ENCODE data around the gene SAPCD2.
A peak's percentile ranks its signal among the peaks of the same experiment; 100 is the strongest.

Gene SAPCD2

DNA sequence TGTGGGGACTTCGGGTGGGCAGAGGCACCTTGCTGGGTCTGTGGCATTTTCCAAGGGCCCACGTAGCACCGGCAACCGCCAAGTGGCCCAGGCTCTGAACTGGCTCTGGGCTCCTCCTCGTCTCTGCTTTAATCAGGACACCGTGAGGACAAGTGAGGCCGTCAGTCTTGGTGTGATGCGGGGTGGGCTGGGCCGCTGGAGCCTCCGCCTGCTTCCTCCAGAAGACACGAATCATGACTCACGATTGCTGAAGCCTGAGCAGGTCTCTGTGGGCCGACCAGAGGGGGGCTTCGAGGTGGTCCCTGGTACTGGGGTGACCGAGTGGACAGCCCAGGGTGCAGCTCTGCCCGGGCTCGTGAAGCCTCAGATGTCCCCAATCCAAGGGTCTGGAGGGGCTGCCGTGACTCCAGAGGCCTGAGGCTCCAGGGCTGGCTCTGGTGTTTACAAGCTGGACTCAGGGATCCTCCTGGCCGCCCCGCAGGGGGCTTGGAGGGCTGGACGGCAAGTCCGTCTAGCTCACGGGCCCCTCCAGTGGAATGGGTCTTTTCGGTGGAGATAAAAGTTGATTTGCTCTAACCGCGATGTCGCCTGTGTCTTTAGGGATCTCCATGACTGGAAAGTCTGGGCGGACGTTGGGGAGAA is 38.4 kb upstream of the SAPCD2 start:
- no peak for DNase-seq (ENCODE audit: low read depth)
- H3K4me3 ChIP-seq (ENCODE audit: low read depth, low read length) = no peak overlapping the region

GRCh38 chr9:137107982-137108381 is 37.6 kb upstream of the SAPCD2 start:
- DNase-seq (ENCODE audit: low read depth) = no peak
- H3K4me3 ChIP-seq (ENCODE audit: low read depth, low read length) = no peak overlapping the region

- DNase-seq (ENCODE audit: low read depth) = no peak
- no peak overlapping the region for H3K4me3 ChIP-seq (ENCODE audit: low read depth, low read length)
These were observed 37.1 kb upstream of the SAPCD2 start for GRCh38 chr9:137107312-137107921.

DNA sequence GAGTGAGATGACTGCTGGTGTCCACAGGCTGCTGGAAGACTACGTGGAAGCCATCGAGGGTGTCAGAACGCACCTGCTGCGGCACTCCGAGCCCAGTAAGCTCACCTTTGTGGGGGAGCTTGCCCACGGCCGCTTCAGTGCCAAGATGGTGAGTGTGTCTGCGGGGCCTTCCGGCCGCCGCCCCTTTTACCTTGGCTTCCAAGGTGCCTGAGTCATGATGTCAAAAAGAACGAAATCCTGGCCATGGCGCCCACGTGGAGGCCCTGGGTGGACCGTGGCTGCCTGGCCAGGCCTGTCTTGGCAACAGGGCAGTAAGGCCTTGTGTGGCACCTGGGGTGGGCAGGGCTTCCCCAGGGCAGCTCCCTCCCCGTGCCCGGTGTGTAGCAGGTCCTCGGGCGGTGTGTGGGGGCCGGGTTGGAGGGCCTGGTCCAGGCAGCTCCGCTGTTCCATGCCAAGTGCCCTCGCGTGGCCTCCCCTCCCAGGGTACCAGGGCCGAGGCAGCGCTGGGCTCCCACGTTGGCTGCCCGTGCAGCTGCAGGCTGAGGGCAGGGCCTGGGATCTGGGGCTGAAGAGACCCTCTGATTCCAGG is 36.4 kb upstream of the SAPCD2 start:
- no peak for DNase-seq (ENCODE audit: low read depth)
- no peak overlapping the region for H3K4me3 ChIP-seq (ENCODE audit: low read depth, low read length)

- no peak overlapping the region for H3K4me3 ChIP-seq (ENCODE audit: low read depth, low read length)
- no peak for DNase-seq (ENCODE audit: low read depth)
These were observed 35.7 kb upstream of the SAPCD2 start for GRCh38 chr9:137105814-137106661.

DNA sequence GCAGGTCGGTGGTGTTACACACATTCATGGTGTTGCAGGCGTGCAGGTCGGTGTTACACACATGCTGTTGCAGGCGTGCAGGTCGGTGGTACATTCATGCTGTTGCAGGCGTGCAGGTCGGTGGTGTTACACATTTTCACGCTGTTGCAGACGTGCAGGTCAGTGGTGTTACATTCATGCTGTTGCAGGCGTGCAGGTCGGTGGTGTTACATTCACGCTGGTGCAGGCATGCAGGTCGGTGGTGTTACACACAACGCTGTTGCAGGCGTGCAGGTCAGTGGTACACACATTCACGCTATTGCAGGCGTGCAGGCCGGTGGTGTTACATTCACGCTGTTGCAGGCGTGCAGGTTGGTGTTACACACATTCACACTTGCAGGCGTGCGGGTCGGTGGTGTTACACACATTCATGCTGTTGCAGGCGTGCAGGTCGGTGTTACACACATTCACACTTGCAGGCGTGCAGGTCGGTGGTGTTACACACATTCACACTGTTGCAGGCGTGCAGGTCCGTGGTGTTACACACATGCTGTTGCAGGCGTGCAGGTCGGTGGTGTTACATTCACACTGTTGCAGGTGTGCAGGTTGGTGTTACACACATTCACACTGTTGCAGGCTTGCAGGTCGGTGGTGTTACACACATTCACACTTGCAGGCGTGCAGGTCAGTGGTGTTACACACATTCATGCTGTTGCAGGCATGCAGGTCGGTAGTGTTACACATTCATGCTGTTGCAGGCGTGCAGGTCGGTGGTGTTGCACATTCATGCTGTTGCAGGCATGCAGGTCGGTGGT is 33.0 kb upstream of the SAPCD2 start:
- no peak for DNase-seq (ENCODE audit: low read depth)
- H3K4me3 ChIP-seq (ENCODE audit: low read depth, low read length) = no peak overlapping the region

DNA sequence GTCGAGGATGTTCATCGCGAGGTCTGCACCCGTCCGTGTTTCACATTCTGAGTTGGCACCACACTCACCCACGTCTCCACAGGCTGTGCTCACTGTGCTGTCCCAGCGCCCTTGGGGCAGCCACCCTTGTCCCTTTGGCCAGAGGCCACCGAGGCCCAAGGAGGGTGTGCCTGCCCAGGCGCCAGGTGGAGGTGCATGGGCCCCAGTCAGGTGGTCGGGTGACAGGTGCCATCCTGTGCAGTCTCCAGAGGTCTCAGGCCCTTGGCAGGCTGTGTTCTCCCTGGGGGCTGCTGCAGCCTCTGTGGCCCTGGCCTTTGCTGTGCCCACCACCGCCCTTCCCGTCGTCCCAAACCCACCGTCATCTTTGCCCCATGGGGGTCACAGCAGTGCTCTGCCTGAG is 28.9 kb upstream of the SAPCD2 start:
- DNase-seq (ENCODE audit: low read depth) = no peak
- H3K4me3 ChIP-seq (ENCODE audit: low read depth, low read length) = no peak overlapping the region

GRCh38 chr9:137097761-137098462 is 27.6 kb upstream of the SAPCD2 start:
- no peak overlapping the region for H3K4me3 ChIP-seq (ENCODE audit: low read depth, low read length)
- DNase-seq (ENCODE audit: low read depth) = no peak

DNA sequence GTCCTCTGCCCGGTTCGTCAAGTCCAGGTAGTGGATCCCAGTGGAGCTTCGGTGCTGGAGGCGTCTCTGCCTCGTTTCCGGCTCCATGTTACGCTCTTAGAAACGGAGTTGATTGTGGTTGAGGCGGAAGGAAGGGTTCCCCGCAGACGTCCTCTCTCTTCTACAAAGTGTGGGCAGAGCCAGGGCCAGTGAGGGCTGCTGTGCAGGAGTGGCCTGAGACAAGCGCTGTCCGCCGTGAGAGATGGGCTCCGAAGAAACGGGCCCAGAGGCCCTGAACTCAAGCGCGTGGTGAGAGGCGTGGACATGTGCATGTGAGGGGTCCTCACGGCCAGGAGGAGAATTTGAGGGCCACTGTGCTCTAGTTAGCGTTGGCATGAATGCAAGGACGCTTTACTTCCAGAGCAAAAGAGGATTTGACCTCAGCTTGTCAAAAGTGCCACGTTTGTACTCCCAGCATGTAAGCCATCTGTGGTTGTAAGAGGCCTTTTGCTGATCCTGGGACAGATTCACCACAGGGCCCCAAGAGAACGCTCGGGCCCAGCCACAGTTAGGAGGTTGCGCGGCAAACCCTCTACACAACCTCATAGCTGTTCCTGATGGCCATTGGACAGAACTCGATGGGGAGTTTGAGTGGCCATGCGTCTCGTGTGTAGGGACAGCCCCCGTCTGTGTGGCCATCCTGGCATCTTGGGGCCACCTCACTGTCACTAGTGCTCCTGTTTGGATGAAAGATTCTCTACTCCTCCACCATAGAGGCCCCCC is 26.6 kb upstream of the SAPCD2 start:
- H3K4me3 ChIP-seq (ENCODE audit: low read depth, low read length) = no peak overlapping the region
- DNase-seq (ENCODE audit: low read depth) = no peak

- no peak for DNase-seq (ENCODE audit: low read depth)
- no peak overlapping the region for H3K4me3 ChIP-seq (ENCODE audit: low read depth, low read length)
These were observed 25.5 kb upstream of the SAPCD2 start for GRCh38 chr9:137095664-137096517.

GRCh38 chr9:137089232-137089947 is 19.0 kb upstream of the SAPCD2 start:
- no peak for DNase-seq (ENCODE audit: low read depth)
- H3K4me3 ChIP-seq (ENCODE audit: low read depth, low read length) = no peak overlapping the region

DNA sequence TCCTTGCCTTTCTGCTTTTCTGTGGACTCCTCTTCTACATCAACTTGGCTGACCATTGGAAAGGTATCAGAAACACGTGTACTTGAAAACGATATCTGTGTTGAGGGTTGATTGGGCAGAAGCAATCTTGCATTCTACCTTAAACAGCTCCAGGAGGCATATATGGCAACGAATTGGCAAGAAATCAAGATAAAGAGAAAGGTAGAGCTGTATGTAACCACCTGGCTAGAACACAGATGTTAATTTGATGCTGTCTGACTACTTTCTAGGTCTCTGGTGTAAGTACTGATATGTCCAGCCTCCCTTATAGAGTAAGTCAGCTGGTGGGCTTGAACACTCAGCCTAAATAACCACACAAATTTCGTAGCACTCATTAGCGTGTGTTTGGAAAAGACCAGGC is 17.8 kb upstream of the SAPCD2 start:
- H3K4me3 ChIP-seq (ENCODE audit: low read depth, low read length) = no peak overlapping the region

GRCh38 chr9:137087409-137087925 is 17.1 kb upstream of the SAPCD2 start:
- DNase-seq (ENCODE audit: low read depth) = no peak
- peak overlapping the region; percentile 86 for H3K4me3 ChIP-seq (ENCODE audit: low read depth, low read length)

More for the DNA sequence above, 17.8 kb upstream of the SAPCD2 start:
- no peak for DNase-seq (ENCODE audit: low read depth)

DNA sequence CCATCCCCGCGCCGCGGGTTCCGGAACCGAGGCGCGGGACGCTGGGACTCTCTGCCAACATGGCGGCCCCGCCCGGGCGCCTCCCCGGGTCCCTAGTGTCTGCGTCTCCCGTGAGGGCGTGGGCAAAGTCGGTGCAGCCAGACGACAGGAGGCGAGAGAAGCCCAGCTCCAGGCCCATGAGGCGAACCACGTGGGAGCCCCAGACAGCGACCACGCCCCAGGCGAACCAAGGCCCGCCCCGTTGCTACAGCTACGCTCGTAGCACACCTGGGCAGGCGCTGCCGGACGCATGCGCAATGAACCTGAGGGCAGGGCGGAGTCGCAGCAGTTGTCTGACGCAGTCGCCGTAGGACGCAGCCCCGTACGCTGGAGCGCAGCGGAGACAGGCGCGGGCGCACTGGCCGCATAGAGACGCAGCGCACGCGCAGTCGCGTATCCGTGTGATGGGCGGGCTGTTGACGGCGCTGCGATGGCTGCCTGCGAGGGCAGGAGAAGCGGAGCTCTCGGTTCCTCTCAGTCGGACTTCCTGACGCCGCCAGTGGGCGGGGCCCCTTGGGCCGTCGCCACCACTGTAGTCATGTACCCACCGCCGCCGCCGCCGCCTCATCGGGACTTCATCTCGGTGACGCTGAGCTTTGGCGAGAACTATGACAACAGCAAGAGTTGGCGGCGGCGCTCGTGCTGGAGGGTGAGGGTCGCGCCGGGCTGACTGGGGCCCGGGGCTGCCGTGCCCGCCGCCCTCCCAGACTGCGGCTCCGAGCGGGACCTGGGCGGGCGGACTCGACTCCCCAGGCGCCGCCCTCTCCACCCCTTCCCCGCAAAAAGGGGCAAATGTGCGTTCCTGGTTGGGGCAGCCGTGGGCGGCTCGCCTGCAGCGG is 16.4 kb upstream of the SAPCD2 start, which contains the start of gene MAN1B1:
TSS of gene MAN1B1 (plus strand) at position 455 of the 878 bp plus-strand sequence. CDS start at position 470, 15 bp downstream.
- peak; percentile 95 for DNase-seq (ENCODE audit: low read depth)
- peak within 1 kb of the TSS; percentile 86 for H3K4me3 ChIP-seq (ENCODE audit: low read depth, low read length)

DNA sequence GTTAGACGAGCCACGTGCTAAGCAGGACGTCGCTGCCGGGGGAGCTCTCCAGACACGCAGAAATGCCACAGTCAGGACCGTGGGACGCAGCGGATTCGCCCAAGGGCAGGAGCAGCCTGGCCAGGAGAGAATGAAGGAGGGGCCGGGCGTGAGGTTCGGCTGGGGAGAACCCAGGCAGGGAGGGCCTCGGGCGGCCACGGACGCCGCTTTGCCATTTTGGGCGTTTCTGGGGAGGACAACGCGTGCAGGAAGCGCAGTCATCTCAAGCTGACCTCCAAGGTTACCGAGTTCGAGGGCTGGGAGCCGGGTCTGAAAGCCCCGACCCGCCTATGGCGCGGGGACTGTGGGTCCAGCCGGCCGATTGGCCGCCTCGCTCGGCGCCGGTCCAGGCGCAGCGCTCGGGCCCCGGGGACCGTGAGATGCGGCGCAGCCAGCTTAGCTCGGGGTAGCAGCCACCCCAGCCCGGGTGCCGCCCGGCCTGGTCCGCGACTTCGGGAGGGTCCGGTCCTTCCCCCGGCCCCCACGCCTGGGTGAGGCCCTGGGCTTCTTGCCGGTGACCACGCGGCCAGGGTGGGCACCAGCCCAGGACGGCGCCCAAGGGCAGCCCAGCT is 15.7 kb upstream of the SAPCD2 start:
- no peak for DNase-seq (ENCODE audit: low read depth)
- peak overlapping the region; percentile 86 for H3K4me3 ChIP-seq (ENCODE audit: low read depth, low read length)

Data from skeletal muscle cell (primary cell).